ENCODE data around the gene HOMER2.
"Not testable (repeated sequence)": the region's sequence is repeated elsewhere in the genome, so short reads cannot be mapped to it uniquely, and the experiment has no call there.

The HOMER2 gene

GRCh38 chr15:82830427-82831173 lies 121.9 kb downstream of the HOMER2 start:
- no peak for DNase-seq

GRCh38 chr15:82829234-82829633 lies 123.3 kb downstream of the HOMER2 start:
- no peak for DNase-seq

GRCh38 chr15:82828075-82828474 lies 124.4 kb downstream of the HOMER2 start:
- DNase-seq: no peak

- no peak for DNase-seq
Observed at GRCh38 chr15:82823049-82823448, 129.5 kb downstream of the HOMER2 start.

GRCh38 chr15:82821851-82822250 lies 130.7 kb downstream of the HOMER2 start:
- DNase-seq: not testable (repeated sequence)

GRCh38 chr15:82821396-82821795 lies 131.1 kb downstream of the HOMER2 start:
- DNase-seq: not testable (repeated sequence)

GRCh38 chr15:82820128-82820527 lies 132.4 kb downstream of the HOMER2 start:
- DNase-seq: no peak

- no peak for DNase-seq
Observed at GRCh38 chr15:82812994-82813393, 139.5 kb downstream of the HOMER2 start.

- peak; percentile 41 for DNase-seq
Observed at GRCh38 chr15:82810890-82811426, 141.6 kb downstream of the HOMER2 start.

GRCh38 chr15:82810061-82810889 lies 142.2 kb downstream of the HOMER2 start:
- peak; percentile 41 for DNase-seq

GRCh38 chr15:82809308-82810060 lies 143.0 kb downstream of the HOMER2 start, which contains the start of gene WHAMM:
Gene WHAMM (plus strand): TSS chr15:82809628. CDS start chr15:82809727, 99 bp downstream.
- peak; percentile 95 for DNase-seq

- no peak for DNase-seq
Observed at GRCh38 chr15:82808634-82809041, 143.9 kb downstream of the HOMER2 start.

- DNase-seq: no peak
Observed at GRCh38 chr15:82807920-82808633, 144.4 kb downstream of the HOMER2 start.

GRCh38 chr15:82805994-82806406 lies 146.5 kb downstream of the HOMER2 start, which contains the start of gene FSD2:
Gene FSD2 (minus strand): TSS chr15:82806069. CDS start chr15:82787390, 18,679 bp downstream.
- DNase-seq: no peak

- DNase-seq: no peak
Observed at GRCh38 chr15:82804575-82804949, 148.0 kb downstream of the HOMER2 start.

GRCh38 chr15:82803793-82804574 lies 148.5 kb downstream of the HOMER2 start:
- no peak for DNase-seq

- no peak for DNase-seq
Observed at GRCh38 chr15:82802497-82802896, 150.0 kb downstream of the HOMER2 start.

GRCh38 chr15:82799183-82799841 lies 153.2 kb downstream of the HOMER2 start:
- DNase-seq: no peak

Data from KG1 (cell line).